Stimulated activated CD4-positive, alpha-beta T cell treated with anti-CD3 and anti-CD28 coated beads, Interleukin-1b, Interleukin-23, amount 100 ng/mL, for 24 hours (primary cell): Measurements from ENCODE around the gene TSPAN18.

Experiments
- DNase-seq, 4 experiments: peaks; one replicate each; pipeline ENCODE4 v3.0.0-alpha.2; 2020; ENCODE audit warnings: low read depth in 4 of 4, low spot score in 1 of 4

TSPAN18 gene

DNA sequence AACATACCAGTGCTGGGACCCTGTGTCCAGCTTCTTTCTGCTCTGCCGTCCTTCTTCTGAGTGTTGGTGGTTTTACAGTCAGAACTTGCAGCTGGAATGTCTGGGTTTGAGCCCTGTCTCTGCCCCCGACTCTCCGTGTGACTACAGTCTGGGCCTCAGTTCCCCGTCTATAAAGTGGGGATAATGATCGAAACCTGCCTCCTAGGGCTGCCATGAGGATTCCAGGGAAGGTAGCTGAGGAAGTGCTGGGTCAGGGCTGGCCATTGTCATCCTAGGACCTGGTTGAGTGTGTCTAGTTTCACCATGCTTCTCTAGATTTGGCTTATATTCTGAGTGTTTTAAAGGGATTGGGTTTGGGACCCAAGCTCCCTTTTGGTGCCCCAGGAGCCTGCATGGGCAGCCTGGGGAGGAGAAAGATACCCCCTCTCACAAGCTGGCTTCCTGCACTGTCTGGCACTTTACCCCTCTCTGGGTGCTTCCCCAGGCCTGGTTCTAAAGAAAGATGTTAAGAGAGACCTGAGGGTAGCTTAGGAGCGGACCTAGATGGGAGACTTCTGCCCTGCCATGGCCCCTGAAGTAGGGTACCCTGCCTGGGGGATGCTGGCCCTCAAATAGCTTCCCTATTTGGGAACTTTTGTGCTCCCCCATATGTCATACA lies 49.9 kb downstream of the TSPAN18 start:
- DNase-seq = no peak

DNA sequence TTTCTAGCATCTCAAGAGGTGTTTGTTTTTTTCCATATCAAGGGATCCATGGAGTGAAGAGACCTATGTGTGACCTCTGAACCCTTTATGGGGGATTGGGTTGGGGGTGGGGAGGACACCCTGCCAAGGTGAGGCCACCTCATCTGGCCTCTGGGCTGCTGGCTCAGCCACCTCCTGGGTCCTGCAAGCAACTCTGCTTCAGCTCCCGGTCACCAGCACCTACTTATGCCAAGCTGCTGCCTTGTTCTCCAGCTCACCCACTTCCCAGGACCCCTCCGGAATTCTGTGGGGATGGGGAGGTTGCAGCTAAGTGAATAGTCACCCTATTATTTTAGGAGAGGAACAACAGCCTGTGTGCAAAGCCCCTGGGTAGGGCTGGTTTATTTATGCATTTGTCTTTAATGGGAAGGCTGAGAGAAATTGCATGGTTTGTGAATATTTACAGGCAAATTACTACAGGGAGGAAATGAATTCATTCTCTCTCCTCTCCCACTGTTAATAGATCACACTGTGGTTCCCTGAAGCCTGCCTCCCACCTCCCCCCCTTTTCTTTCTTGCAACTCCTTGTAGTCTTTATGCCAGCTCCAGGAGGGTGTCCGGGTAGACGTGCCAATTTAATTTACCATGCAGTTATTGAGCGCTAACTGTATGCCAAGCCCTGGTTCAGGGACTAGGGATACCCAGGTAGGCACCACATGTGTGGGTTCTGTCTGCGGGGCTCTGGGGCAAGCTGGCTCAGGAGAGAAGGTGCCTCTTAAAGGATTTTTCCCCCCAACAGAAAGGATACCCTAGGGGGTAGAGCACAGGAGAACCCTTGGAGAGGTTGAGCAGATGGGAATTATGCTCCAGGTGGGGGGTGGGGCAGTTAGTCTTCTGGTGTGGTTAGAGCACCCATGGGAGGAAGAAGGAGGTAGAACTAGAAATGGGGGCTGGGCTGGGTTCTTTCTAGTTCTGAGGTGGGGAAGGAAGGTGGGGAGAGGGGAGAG lies 50.7 kb downstream of the TSPAN18 start:
- DNase-seq = no peak

DNA sequence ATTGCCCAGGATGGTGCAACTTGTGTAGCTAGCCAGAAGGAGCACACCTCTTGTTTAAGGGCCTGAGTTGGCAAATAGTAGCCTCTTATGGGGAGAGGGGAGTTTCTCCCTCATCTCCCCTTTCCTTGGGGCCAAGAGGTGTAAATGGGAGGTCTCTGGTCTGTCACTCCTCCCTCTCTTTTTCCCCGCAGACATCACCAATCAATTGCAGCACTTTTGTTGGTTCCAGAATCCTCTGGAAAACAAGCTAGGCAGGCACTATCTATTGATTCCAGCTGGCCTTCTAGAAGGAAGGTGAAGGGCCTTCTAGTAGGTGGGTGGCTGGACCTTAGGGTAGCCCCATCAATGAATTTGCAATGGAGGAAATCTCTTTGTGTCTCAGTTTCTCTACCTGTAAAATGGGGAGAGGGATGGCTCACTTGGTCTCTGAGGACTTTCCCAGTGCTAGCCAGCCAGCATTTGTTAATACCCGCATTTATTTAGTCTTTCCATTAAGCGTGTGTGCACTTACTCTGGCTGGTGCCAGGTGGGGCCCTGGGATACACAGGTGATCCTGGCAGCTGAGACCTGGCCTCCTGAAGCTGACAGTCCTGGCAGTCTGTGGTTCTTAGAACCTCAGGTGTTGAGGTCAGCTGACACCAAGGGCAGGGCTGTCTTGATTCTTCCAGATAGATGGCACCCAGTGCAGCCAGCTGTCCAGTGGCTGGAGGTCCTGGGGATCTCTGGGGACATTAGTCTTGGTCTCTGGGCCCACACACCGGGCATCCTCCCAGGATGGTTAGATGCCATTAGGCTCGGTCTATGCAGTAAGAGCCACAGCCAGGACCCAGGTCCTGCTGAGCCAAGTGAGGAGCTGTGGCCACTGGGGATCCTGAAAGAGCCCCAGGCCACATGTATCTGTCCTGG lies 51.7 kb downstream of the TSPAN18 start:
- DNase-seq = no peak

DNA sequence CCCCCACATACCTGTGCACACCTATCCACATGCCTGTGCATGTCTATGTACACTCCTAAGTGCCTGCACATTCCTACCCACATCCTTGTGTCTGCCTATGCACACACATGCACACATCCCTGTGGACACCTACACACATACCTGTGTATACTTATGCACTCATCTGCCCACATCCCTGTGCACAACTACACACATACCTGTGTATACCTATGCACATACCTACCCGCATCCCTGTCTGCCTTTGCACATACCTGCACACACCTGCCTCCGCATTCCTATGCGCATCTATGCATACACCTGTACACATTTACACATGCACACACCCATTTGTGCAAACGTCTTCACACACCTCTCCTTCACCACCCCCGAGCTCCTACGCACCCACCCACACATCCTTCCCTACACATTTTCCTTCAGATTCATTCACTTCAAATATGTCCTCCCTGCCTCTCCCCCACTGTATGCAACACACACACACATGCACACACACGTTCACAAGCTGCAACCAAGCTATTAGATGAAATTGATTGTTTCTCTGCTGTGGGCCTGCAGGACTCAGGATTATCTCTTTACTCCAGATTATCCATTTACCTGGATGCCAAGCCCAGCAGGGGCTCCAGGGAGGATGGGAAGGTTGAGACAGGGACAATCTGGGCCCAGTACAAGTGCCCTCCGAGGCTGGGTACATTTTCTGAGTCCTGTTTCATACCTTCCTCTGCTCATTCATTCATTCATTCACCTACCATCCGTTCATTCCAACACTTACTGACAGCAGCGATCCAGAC lies 53.2 kb downstream of the TSPAN18 start:
- no peak for DNase-seq

DNA sequence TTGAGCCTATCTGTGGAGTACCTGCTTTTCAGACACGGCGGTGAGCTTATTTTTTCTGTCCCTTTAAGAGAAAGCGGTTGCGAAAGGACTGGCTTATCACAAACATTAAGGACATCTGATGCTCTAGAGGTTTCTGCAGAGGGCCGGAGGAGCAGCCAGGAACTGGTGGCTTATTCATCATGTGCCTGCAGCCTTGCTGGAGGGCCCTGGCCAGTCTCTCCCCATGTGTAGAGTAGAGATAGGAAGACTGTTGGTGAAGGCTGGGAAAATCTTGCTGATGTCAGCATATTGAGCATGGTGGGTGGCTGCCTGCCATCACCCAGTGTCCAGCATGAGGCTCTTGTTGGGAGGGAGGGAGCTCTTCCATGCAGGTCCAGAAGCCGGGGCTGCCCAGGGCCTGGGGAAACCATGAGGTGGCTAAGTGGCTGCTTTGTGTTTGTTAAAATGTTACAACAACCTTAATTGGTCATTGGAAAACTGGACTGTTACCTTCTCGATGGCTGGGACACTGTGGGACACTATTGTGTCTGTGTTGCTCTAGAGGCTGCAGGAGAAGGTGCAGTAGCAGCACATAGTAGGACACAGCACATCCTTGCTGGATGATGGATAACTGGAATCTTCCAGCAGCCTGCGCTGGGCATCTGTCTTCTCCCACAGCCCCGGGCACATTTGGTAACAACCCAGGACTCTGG lies 54.3 kb downstream of the TSPAN18 start:
- no peak for DNase-seq

DNA sequence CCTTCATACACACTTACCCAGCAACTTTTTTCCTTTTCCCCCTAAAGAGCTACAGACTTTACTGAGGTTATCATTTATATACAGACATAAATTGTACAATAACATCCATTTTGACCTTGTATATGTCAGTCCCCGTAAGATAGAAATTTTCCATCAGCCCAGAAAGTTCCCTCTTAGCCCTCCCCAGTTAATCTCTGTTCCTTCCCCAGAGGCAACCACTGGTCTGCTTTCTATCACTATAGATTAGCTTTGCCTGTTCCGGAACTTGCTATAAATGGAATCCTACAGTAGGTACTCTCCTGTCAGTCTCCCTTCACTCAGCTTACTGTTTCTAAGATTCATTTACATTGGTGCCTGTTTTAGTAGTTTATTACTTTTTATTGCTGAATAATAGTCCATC lies 54.9 kb downstream of the TSPAN18 start:
- DNase-seq = no peak

DNA sequence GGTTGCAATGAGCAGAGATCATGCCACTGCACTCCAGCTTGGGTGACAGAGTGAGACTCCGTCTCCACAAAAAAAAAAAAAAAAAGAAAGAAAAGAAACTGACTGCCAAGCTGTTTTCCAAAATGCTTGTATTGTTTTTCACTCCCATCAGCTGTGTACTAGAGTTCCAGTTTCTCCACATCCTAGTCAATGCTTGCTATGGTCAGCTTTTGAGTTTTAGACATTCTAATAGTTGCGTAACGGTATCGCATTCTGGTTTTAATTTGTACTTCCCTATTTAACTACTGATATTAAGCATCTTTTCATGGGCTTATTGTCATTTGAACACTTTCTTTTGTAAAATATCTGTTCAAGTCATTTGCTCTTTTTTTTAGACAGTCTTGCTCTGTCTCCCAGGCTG lies 55.7 kb downstream of the TSPAN18 start:
- no peak for DNase-seq

DNA sequence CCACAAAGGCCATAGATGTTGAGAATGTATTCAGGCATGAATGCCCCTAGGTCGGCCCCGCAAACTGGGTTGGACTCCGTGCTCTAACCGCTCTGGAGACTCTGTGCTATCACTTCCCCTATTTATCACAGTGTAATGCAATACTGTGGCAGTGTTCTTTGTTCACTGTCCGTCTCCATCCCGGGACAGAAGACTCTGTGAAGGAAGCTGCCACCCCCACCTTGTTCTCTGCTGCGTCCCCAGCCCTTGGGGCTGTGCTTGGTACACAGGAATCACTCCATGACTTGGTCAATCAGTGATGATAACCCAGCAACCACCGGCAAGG lies 57.6 kb downstream of the TSPAN18 start:
- no peak for DNase-seq

DNA sequence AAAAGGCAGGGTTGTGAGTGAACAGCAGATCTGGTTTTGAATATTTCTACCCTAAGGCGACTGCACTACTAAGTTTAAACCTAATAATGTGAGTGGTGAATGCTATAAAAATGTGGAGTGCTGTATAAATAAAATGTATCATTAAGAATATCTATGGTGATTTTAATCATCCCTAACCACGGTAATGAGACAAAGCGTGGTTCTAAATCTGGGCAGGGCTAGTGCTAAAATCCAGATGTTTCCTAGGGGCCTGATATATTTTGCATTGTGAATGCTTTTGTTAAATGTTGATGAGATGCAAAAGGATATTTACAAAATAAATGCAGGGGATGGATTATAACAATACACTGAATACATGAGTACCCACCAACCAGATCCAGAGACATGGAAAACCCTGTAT lies 58.1 kb downstream of the TSPAN18 start:
- no peak for DNase-seq

DNA sequence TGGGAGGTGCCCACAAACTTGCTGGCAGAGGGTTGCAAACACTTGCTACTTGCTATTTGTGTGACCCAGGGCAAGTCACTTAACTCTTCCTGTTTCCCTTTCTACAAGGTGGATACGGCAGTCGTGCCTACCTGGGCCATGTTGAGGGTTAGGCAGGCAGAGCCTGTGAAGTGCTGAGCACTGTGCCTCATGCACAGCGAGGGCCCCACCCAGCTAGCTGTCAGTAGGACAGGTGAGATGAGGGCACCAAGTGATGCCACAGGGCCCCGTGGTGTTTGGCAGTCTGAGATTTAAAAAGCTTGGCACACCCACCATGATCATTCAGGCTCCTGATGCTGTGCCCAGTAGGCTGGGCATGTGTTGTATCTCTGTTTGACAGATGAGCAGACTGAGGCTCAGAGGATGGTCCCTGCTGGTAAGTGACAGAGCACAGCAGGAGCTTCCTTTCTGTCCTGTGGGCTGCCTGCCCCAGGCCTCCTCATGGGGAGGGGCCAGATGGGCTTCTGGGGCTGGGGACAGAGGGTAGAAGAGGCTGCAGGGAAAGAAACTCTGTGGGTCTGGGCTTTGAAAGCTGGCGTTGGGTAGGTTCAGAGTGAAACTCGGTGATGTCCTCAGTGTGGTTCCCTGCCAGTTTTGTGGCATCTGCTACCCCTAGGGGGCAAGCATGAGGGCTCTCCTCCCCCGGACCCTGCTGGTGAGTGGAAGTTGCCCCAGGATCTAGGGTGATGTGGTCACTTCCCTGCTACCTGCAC lies 59.3 kb downstream of the TSPAN18 start:
- DNase-seq = no peak

DNA sequence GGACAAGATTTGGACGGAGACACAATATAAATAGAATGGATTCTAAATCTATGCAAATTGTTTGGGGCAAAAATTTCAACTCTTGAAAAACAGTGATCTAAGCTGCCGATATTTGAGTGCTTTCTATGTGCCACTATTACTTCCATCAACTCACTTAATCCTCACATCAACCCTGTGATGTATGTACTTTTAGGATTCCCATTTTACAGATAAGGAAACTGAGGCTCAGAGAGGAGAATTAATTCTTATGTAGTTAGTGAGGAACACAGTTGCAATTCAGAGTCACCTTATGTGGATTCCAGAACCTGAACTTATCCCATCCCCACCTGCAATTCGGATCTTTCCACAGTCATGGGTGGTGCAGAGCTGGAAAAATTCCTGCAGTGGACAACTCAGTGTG lies 60.3 kb downstream of the TSPAN18 start:
- DNase-seq = no peak

DNA sequence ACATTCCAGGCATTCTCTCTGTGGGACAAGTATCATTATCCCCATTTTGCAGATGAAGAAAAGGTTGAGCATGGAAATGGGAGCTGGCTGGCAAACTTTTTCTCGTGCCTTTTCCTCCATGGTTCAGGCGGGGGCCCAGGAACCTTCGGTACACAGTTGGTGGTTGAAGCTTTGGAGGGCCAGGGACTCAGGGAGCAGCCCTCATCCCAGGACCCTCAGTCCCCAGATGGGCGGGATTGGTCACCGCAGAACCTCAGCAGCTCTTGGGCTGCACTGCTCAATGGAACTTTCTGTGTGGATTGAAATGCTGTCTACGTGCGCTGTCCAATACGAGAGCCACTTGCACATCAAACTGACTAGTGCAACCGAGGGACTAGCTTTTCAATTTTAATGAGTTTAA lies 61.2 kb downstream of the TSPAN18 start:
- DNase-seq = no peak

DNA sequence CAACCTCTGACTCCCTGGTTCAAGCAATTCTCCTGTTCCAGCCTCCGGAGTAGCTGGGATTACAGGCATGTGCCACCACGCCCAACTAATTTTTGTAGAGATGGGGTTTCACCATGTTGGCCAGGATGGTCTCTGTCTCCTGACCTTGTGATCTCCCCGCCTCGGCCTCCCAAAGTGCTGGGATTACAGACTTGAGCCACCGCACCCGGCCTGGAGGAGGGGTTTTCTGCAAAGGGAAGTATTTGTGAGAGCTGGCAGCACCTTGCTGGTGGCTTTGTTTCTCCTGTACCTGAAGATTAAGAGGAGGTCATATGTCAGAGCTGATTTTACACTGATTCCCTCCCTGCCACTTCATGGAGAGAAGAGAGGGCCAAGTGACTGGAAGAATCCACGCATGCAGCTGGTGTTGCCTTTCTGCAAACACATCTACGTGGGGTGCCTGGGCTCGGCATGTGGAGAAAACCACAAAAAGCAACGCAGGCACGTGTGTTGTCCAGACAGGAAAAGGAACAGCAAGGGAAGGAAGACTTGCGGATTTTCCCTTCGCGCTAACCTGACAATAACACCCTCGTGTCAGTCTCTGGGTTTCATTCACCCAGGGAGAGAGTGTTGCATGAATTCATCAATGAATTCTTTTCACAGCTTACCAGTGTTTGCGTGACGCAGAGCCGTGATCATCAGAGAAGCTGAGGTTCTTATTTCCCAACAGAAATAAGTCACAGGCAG lies 61.9 kb downstream of the TSPAN18 start:
- no peak for DNase-seq

DNA sequence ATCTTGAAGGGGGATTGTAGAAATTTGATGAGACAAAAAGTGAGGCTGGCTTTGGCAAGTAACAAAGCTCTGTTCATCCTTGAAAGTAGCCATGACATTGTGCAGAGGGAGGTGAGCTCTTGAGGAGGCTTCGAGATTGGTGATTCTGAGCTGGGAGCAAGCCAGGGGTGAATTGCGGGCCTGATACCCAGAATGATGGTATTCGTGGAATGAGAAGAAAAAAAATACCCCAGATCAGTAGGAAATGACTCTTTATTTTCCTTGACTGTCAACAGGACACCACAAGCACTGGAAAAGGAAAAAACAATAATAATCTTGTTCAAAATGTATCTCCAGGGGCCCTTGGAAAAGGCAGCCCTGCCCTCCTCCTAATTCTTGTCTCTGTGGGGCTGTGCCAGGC lies 62.7 kb downstream of the TSPAN18 start:
- no peak for DNase-seq

DNA sequence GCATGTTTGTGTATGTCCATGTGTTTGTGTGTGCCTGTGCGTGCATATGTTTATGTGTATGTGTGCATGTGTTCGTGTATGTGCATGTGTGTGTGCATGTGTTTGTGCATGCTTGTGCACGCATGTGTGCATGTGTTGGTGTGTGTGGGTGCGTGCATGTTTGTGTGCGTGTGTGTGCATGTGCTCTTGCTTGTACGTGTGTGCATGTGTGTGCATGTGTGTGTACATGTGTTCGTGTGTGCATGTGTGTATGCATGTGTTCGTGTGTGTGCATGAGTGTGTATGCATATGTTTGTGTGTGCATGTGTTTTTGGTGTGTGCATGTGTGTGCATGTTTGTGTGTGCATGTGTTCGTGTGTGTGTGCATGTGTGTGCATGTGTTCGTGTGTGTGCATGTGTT lies 63.4 kb downstream of the TSPAN18 start:
- DNase-seq = no peak

DNA sequence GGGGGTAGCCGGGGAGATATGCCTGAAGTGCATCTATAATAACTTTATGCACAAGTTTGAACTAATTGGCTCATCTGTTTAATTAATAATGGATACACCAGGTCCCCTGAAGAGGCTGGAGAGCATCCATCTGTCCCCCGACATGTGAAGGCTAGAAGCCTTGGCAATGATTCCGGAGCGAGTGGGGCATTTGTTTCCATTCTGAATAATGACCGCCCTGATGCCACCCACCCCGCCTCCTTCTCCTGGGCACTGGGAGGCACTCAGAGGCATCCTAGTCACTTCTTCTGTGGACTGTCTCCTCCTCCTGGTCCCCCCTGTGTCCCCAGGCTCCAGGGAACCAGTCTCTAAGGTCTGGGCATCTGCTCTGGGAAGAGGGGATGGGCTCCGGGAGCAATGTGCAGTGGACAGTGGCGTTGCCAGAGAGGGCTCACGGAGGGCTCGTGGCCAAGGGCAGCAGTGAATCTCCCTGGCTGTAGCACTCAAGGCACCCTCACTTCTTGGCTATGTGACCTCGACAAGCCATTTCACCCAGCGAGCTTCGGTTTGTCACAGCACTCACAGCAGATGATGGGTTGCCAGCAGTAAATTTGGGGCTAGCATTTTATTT lies 64.7 kb downstream of the TSPAN18 start:
- no peak for DNase-seq

DNA sequence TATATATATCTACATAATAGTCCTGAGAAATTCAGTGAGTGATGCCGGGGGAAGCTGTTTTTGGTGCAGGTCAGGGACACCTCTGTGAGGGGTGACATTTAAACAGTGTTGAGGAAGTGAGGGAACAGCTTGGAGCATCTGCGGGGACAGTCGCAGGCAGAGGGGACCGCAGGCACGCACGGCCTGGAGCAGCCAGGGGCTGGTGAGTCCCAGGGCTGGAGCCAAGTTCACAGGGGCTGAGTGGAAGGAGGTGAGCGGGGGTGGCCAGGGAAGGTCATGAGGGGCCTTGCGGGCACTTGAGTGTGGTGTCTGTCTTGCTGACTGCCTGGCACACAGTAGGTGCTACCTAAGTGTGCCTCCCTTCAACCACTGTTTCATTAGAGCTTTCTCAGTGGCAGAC lies 65.4 kb downstream of the TSPAN18 start:
- DNase-seq = no peak

DNA sequence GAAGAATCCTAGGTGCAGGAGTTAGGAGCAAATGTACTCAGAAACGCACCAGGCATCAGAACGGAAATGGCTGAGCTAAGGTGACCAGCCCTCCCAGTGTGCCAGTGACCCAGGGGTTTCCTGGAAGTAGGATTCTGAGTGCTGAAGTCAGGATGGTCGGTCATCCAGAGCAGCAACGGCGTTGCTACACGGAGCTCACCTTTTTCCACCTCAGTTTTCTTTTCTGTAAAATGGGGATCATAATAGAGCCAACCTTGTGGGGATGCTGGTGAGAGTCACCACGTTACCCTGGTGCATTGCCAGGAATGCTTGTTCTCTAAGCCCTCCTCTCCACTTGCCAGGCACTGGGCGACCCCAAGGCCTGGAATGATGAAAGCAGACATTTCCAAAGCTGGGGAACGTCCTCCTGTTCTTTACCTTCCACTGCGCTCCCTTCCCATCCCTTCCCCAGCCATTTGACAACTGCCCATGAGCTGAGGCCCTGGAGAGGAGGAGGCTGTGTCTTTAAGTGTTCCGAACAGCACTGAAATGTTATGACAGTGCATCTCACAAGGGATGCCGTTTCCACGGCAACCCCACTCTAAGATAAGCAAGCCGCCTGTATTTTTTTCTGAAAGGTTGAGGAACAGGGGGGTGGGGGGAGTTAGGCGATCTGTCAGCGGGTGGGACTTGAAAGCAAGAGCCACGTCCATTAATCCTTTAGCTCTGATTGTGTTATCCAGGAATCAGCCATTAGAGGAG lies 66.8 kb downstream of the TSPAN18 start:
- no peak for DNase-seq
